ENCODE results near the gene BPI. TPM values are rescaled to one million over a fixed set of nuclear protein-coding genes. Genes with fewer than 3 reads are reported as not detected.

The BPI gene
- polyA plus RNA-seq, 1 of the 3 experiments (the other 2 are of a cell fraction), result not detected

DNA sequence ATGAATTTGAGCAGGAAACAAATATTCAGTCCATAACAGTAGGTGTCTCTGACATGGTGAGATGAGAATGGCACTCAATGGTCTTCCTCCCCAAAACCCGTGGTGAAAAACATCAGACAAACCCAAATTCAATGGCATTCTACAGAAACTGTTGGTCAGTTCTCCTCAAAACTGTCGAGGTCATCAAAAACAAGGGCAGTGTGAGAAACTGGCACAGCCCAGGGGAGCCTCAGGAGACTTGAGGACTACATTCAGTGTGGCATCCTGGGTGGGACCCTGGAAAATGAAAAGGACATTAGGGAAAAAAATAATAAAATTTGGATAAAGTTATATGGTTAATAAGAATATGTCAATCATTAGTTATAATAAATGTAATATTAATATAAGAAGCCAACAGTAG, 82.9 kb downstream of the BPI start:
- POLR2A ChIA-PET, result no interaction called here
- TF ChIP-seq EZH2phosphoT487 (IDR thresholded peaks at IDR 0.05; ENCODE audit: borderline replicate concordance, low read depth) (no peak), FOXM1 (IDR thresholded peaks at IDR 0.05; ENCODE audit: low read depth) (no peak), REST (IDR thresholded peaks at IDR 0.05; ENCODE audit: low read depth, low read length) (no peak), MEF2A (IDR thresholded peaks at IDR 0.05; ENCODE audit: borderline replicate concordance, low read depth) (no peak), SIN3A (IDR thresholded peaks at IDR 0.05; ENCODE audit: borderline replicate concordance, low read depth, low read length) (no peak), RXRA (IDR thresholded peaks at IDR 0.05; ENCODE audit: borderline replicate concordance, low read depth) (no peak), RAD21 (IDR thresholded peaks at IDR 0.05; ENCODE audit: low read length) (no peak), RCOR1 (IDR thresholded peaks at IDR 0.05; ENCODE audit: low read length) (no peak), CTCF (IDR thresholded peaks at IDR 0.05) (no peak), GATA2 (CRISPR knock-in tag; IDR thresholded peaks at IDR 0.05) (no peak), TEAD4 (IDR thresholded peaks at IDR 0.05; ENCODE audit: borderline replicate concordance, insufficient read depth) (no peak), TAF1 (IDR thresholded peaks at IDR 0.05; ENCODE audit: borderline replicate concordance, low read depth, low read length) (no peak), SMC3 (IDR thresholded peaks at IDR 0.05; ENCODE audit: low read depth, low read length) (no peak), MXI1 (IDR thresholded peaks at IDR 0.05; ENCODE audit: low read depth, low read length) (no peak), NRF1 (IDR thresholded peaks at IDR 0.05; ENCODE audit: low read depth, low read length) (no peak), PBX3 (IDR thresholded peaks at IDR 0.05) (no peak)
- TF ChIP-seq, protein P1, sequence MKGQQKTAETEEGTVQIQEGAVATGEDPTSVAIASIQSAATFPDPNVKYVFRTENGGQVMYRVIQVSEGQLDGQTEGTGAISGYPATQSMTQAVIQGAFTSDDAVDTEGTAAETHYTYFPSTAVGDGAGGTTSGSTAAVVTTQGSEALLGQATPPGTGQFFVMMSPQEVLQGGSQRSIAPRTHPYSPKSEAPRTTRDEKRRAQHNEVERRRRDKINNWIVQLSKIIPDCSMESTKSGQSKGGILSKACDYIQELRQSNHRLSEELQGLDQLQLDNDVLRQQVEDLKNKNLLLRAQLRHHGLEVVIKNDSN (IDR thresholded peaks at IDR 0.05; ENCODE audit: borderline replicate concordance, low read depth), result no peak
- CTCF ChIA-PET, result interaction anchor here (1.2 to 1.4 kb wide), 3 partner anchors 19 to 22 kb away, joined by 3 to 7 read pairs (median 3); no protein-coding TSS in a partner anchor
- Histone ChIP-seq H3K4me1 (ENCODE audit: control insufficient read depth in 1 of 2, insufficient read depth in 2 of 2, low read depth in 1 of 2, low read length in 1 of 2) (no peaks in the 10 kb centered on the region), H2AFZ (ENCODE audit: low read depth) (no peak overlapping the region), H3K27ac (ENCODE audit: low read depth in 2 of 2, low read length in 1 of 2) (no peak overlapping the region), H3K79me2 (ENCODE audit: insufficient read depth) (no peaks in the 10 kb centered on the region), H3K9ac (no peak overlapping the region), H3K9me3 (no peaks in the 10 kb centered on the region), H3K4me2 (no peak overlapping the region), H3F3A (replicated peaks; ENCODE audit: insufficient read depth) (no peaks in the 10 kb centered on the region), H4K20me1 (ENCODE audit: insufficient read depth) (no peaks in the 10 kb centered on the region), H3K36me3 (replicated peaks in 1 of 2; ENCODE audit: control insufficient read depth in 1 of 2, insufficient read depth in 2 of 2, low read length in 1 of 2) (no peaks in the 10 kb centered on the region), H3K27me3 (ENCODE audit: insufficient read depth) (peaks cover 2% of the 10 kb centered on the region; the same call in 1 of the 2 replicates), H3K9me2 (no peaks in the 10 kb centered on the region), H3K4me3 (ENCODE audit: low read depth in 2 of 2, low read length in 1 of 2) (no peak overlapping the region)
- 15% methylated on average over 2 of the region's 2 CpGs for WGBS (ENCODE audit: low lambda C conversion rate)
- DNase-seq, result no peak

Other genes starting within 250 kb of the BPI start
- 548 and 676 TPM in 2 replicates for gene TGM2, start 138.9 kb upstream of the BPI start, polyA plus RNA-seq (2012; rRNA removed)
- 0.44 and 0.54 TPM in 2 replicates for gene KIAA1755, start 43.4 kb upstream of the BPI start, polyA plus RNA-seq (2012; rRNA removed)
- 0.03 and 0.05 TPM in 2 replicates for gene LBP, start 42.3 kb downstream of the BPI start, polyA plus RNA-seq (2012; rRNA removed)
- gene SNHG17, start 131.2 kb downstream of the BPI start, polyA plus RNA-seq (2012; rRNA removed), result 34.9 and 40.3 TPM in 2 replicates
- gene RALGAPB, start 168.7 kb downstream of the BPI start, polyA plus RNA-seq (2012; rRNA removed), result 10.8 and 14.7 TPM in 2 replicates

Measured in SK-N-SH (cell line).